Kidney capillary endothelial cell (primary cell): ENCODE results near the gene POTEF.
A peak's percentile ranks its signal among the peaks of the same experiment; 100 is the strongest.
"Not testable (repeated sequence)": the region's sequence is repeated elsewhere in the genome, so short reads cannot be mapped to it uniquely, and the experiment has no call there.

Experiments used
- DNase-seq: peaks from one replicate; pipeline ENCODE4 v3.0.0-alpha.2; 2018; ENCODE audit warnings: low spot score

The POTEF gene

DNA sequence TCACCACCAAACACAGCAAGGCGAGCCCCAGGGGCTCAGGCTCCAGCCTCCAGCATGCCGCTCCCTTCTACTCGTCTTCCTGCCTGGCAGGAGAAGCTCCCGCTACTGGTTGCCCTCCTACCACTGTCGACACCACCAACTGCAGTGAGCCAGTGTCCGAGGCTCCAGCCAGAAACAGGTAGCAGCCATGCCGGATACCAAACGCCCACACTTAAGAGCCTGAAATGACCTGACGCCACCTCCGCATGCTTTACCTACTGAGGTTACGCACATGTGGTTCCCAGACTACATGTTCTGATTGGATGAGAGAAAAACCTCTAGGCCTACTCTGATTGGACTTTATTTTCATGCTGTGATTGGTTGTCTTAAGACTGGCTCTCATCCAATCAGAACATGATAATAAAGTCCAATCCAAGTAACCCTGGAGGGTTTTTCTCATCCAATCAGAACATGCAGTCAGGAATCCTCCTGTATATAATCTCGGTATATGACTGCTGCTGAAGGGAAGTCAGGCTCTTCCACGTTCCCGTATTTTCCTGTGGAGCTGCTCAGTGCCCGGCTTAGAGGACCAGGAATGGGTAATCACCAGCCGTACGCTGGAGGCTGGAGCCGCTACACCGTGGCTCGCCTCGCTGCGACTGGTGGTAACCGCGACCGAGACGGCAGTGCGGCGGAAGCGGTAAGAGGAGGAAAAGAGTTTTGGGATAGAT lies at the start of gene POTEF:
Gene POTEF, minus strand, starts transcription at position 103 of the 710 bp plus-strand sequence. CDS start 8,707 bp downstream, outside the sequence.
- not testable (repeated sequence) for DNase-seq

- DNase-seq = not testable (repeated sequence)
Measured at GRCh38 chr2:130174866-130175265, 45.8 kb upstream of the POTEF start.

DNA sequence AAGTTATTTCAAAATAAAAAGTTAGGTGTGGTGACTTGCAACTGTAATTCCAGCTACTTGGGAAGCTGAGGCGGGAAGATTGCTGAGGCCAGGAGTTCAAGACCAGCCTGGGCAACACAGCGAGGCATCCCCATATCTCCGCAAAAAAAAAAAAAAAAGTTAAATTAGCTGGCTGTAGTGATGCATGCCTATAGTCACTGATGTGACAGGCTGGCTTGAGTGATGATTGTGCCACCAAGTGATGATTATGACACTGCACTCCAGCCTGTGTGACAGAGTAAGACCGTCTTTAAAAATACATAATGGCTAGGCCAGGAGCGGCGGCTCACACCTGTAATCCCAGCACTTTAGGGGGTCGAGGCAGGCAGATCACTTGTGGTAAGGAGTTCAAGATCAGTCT lies 40.9 kb upstream of the POTEF start:
- no peak for DNase-seq

DNA sequence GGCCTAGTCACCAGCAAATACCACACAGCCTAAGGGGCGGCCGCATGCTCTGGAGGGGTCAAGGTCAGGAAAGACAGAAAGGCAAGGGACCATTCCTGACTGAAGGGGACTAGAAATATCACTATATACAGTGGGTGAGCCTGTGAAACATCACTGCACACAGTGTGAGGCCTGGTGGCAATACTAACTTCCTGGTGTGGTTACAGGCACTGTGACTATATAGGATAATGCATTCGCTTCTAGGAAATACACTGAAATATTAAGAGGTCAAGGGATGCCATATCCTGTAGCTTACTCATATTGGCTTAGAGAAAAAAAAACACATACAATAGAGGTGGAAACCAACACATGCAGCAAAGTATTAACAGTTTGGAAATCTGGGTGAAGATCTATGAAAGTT lies 40.1 kb upstream of the POTEF start:
- peak; percentile 28 for DNase-seq

GRCh38 chr2:130166611-130167010 lies 37.6 kb upstream of the POTEF start:
- DNase-seq = not testable (repeated sequence)

DNA sequence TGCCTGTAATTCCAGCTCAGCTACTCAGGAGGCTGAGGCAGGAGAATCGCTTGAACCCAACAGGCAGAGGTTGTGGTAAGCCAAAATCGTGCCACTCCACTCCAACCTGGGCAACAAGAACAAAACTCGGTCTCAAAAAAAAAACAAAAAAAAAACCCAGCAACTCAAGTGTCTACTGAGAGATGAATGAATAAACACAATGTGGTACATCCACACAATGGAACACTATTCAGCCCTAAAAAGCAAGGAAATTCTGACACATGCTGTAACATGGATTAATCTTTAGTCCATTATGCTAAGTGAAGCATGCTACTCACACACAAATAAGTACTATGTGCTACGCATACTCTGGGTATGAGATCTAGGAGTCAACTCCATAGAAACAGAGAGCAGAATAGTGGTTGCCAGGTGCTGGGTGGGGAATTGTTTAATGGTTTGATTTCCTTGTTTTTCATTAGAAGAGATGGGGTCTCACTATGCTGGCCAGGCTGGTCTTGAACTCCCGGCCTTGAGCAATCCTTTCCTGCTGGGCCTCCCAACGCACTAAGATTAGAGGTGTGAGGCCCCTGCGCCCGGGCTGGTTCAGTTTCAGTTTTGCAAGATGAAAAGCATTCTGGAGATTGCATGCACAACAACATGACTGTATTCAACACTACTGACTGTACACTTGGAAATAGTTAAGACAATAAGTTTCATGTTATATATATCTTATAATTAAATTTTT lies 36.4 kb upstream of the POTEF start:
- no peak for DNase-seq

DNA sequence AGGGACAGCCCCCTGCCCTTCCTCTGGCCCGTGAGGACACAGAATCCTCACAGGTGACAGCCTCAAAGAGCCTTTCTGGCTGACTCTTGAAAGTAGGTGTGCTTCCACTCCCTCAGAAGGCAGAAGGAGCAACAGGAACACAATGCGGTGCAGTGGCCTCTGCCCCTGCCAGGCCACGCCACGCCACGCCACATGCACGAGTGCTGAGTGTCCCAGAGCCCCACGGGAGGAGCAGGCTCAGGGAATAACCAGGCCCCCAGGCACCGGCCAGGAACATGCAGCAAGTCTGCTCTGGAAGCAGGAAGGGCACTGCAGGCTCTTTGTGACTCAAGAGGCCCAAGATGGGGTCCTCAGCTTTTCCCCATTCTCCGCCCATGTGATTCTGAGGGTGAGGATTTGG lies 33.9 kb upstream of the POTEF start:
- no peak for DNase-seq

DNA sequence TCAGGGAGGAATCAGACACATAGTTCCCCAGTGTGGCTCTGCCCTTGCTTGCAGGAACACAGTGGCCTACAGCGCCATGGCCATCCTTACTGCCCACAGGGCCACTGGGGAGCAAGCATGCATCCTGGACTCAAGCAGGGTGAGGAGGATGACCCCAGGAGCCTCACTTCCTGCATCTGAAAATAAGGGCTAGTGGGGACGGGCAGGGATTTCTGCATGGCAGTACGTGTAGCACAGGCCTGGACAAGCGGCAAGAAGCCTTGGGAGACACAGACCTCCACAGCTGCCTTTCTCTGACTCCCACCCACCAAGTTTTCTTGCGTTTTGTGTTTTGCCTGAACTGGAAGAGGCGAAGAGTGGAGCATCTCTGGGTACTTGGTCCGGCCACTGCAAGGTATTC lies 33.5 kb upstream of the POTEF start:
- DNase-seq = not testable (repeated sequence)

- DNase-seq = not testable (repeated sequence)
Measured at GRCh38 chr2:130160838-130161705, 32.0 kb upstream of the POTEF start.

DNA sequence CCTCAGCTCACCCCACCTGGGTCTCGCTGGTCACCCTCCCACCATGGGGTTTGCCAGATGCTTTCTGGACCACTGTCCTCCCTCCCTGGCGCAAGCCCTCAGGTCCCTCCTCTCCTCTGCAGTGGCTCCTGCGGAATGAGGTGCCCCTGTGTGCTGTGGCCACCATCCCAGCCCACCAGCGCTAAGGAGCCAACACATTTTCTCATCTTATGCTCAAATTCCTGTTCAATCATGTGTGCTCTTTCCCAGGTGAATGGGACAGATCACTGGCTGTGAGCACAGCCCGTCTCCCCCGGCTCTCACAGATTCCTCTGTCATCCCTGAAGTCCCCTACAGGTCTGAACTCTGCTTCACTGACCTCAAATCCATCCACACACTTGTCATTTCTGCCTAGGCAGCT lies 31.1 kb upstream of the POTEF start:
- no peak for DNase-seq

DNA sequence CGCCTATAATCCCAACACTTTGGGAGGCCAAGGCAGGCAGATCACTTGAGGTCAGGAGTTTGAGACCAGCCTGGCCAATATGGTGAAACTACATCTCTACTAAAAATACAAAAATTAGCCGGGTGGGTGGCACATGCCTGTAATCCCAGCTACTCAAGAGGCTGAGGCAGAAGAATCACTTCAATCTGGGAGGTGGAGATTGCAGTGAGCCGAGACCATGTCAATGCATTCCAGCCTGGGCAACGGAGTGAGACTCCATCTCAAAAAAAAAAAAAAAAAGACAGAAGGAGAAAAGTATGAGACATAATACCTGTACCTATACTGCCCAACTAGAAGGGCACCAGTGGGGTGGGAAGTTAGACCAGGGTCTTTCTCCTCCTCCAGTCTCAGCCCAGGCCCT lies 30.4 kb upstream of the POTEF start:
- not testable (repeated sequence) for DNase-seq

DNA sequence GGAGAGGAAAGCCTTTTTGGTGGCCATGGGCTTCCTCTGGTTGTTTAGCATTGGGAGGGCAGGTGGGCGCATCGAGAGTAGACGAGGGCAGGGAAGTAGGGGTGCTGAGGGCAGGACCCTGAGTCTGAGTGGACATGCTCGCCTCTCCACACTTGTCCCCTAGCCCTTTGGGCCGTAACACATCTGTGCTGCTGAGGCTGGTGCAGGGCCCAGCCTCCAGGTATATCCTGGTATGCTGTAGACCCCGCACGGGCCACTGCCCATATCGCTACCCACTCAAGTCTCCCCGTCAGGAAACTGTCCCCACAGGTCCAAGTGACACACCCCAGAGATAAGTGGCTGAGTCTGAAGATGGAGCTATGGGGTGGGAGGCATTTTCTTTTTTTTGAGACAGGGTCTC lies 29.6 kb upstream of the POTEF start:
- no peak for DNase-seq

- DNase-seq = not testable (repeated sequence)
Measured at GRCh38 chr2:130157825-130158514, 28.9 kb upstream of the POTEF start.

DNA sequence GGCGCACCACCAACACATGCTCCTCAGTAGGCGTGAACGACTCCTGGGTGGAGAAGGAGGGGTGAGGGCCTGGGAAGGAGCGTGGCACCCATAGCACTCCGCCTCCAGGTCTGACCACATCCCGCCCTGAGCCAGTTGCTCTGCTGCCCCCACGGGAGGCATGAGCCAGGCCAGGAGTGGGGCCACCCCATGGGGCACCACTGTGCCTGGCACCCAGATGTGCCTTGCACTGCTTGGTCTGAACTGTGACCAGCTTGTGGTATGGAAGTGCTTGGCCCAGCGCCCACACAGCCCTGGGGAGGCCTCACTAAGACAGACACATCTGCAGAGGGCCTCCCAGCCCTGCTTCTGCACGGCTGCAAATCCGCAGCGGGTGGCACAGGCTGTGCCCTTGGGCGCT lies 28.3 kb upstream of the POTEF start:
- DNase-seq = not testable (repeated sequence)

GRCh38 chr2:130156624-130157004 lies 27.6 kb upstream of the POTEF start:
- no peak for DNase-seq

DNA sequence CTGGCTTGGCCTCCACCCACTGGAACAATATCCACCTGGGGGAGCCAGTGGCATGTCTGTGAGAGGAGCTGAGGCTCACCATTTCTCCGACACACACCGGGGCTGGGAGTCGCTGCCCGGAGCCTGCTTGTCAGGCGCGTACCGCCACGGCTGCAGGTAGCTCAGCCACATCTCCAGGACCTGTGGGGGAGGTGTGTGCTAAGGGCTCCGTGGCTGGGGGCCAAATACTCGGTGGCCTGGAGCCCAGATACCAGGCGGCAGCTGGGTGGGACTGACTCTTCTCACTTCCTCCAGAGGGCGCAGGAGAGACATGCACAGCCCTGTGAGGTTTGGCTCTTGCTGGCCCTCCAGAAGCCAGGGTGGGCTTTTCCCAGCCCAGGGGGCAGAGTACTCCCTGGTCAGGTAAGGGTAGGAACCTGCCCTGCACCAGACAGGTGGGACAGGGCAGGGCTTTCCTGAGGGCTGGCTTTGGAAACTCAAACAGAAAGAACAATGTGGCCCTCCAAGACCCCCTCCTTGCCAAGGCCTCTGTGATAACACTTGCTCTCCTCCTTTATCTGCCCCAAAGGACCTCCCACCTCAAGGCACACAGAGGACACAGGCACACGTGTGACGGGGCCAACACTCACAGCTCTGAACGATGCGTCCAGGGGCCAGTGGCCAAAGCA lies 27.1 kb upstream of the POTEF start:
- peak; percentile 7 for DNase-seq

DNA sequence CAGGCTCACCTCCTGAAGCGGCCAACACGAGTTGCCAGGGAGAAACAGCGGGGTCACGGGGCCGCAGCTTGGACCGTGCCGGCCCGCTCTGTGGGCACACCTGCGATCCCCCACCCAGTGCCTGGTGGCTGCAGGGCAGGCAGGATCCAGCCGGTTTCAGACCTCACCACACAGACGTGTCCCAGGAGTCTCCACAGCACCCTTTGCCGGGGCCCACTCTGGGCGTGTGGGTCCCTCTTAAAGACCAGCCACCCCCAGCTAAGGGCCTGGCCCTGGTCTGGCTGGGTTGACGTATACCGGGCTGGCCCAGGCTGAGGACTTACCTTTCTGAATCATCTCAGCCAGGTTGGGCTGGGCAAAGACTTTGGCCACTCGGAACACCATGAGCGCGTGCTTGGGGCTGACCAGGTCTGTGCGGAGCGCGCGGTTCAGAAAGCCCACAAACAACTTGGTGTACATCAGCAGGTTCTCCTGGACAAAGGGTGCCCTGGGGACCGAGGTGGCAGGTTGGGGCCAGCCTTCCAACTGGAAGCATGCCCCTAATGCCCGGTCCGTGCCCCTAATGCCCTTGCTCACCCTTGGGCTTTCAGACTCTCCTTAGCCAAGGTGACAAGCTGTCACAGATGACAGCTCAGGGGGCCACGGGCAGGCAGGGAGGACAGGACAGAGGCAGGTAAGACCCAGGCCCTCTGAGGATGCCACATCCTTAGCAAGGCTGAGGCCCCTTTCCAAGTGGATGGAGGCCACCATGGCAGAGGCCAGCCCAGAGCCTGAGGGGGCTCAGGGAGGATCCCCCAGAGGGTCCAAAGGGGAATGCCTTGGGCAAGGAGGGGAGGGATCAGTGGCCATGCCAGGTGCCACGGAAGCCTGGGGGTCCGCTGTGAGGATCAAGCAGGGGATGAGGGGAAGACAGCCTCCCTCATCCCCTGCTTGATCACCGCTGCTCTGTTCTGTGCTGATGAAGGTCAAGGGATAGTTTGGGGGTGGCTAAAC lies 26.0 kb upstream of the POTEF start:
- no peak for DNase-seq

- DNase-seq = not testable (repeated sequence)
Measured at GRCh38 chr2:130154423-130154770, 25.4 kb upstream of the POTEF start.

- DNase-seq = not testable (repeated sequence)
Measured at GRCh38 chr2:130153721-130154422, 24.9 kb upstream of the POTEF start.
